GM23338 (cell line): ENCODE data around the gene GPC6.

Experiments
- CREB1 ChIP-seq: fragments of 250-450 bp; sonication (Bioruptor Pico); IDR thresholded peaks from 2 replicates; pipeline ENCODE4 v1.5.0; 2020; ENCODE audit warnings: low read depth, mild to moderate bottlenecking, moderate library complexity
- CTCF ChIP-seq, 2 experiments: fragments of 200-600 bp in 1 of 2; sonication (generic) in 1 of 2; conservative IDR thresholded peaks; 2 replicates each; pipeline versions ENCODE4 v1.5.1 to v1.6.1; 2016 to 2017; ENCODE audit warnings: antibody characterized with exemption in 2 of 2, low read depth in 2 of 2, mild to moderate bottlenecking in 2 of 2, moderate library complexity in 1 of 2
- ETS1 ChIP-seq: IDR thresholded peaks from 2 replicates; pipeline ENCODE4 v1.6.1; 2016; ENCODE audit warnings: antibody characterized with exemption
- EZH2 ChIP-seq: fragments of 200-600 bp; sonication (generic); IDR thresholded peaks from one replicate; pipeline ENCODE4 v1.8.0; 2017; ENCODE audit warnings: antibody characterized with exemption, mild to moderate bottlenecking, low read depth; ENCODE audit not compliant: unreplicated experiment
- REST ChIP-seq: IDR thresholded peaks from one replicate; pipeline ENCODE4 v1.6.1; 2018; ENCODE audit warnings: antibody characterized with exemption; ENCODE audit not compliant: unreplicated experiment
- ZNF331 ChIP-seq: fragments of 250-450 bp; sonication (Bioruptor Pico); IDR thresholded peaks from 2 replicates; pipeline ENCODE4 v1.5.0; 2020; ENCODE audit warnings: low read depth, mild to moderate bottlenecking, moderate library complexity

DNA sequence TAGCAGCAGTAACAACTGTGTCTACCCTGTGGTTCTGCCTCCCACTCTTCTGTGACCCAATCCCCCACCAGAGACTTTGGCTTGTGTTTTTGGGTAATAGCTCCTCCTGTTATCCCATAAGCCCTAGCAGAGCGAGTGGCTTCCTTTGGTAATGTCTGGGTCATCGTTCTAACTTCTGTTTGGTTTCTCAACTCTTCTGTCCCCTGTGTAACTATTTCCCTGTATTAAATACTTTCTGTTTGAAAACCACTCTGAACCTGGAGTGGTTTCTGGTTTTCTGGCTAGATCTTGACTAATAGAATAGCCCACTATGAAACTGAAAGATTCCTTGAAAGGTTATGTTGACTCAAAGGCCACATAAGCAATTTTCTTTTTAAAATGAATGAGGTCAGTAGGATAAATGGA lies 902.9 kb downstream of the GPC6 start:
- TF ChIP-seq CTCF (conservative IDR thresholded peaks at IDR 0.05; ENCODE audit: low read depth in 2 of 2) (no peak), ZNF331 (CRISPR knock-in tag) (no peak), CREB1 (CRISPR knock-in tag) (no peak), ETS1 (no peak), REST (no peak), EZH2 (no peak)
